Omental fat pad (tissue), 4 donors: ENCODE data around the gene NFIX. TPM values are rescaled to one million over a fixed set of nuclear protein-coding genes. Genes with fewer than 3 reads are reported as not detected.

ENCODE experiments used
- ATAC-seq: fragments of 150-250 bp; one replicate; pipeline ENCODE4 v1.9.1; 2016; ENCODE audit warnings: mild to moderate bottlenecking, moderate library complexity; ENCODE audit not compliant: low FRiP score
- DNase-seq: peaks from one replicate; pipeline ENCODE4 v3.0.0-alpha.2; 2019; ENCODE audit warnings: low spot score
- CTCF ChIP-seq, 3 donors: fragments of 450-650 bp; IDR thresholded peaks; one replicate each; pipeline ENCODE4 v1.5.1; 2016 to 2017; ENCODE audit warnings: antibody characterized with exemption in 3 of 3, mild to moderate bottlenecking in 3 of 3, moderate library complexity in 2 of 3
- total RNA-seq, 4 donors: library from RNA; depleted of rRNA; stranded (reverse); fragments of >200 nt; gene quantifications; one replicate each; pipeline ENCODE4 v1.1.0, GENCODE V29; 2016

NFIX gene
- total RNA-seq, 4 donors from 2014 or later = 39.5 to 53.1 (median 43.0) TPM

DNA sequence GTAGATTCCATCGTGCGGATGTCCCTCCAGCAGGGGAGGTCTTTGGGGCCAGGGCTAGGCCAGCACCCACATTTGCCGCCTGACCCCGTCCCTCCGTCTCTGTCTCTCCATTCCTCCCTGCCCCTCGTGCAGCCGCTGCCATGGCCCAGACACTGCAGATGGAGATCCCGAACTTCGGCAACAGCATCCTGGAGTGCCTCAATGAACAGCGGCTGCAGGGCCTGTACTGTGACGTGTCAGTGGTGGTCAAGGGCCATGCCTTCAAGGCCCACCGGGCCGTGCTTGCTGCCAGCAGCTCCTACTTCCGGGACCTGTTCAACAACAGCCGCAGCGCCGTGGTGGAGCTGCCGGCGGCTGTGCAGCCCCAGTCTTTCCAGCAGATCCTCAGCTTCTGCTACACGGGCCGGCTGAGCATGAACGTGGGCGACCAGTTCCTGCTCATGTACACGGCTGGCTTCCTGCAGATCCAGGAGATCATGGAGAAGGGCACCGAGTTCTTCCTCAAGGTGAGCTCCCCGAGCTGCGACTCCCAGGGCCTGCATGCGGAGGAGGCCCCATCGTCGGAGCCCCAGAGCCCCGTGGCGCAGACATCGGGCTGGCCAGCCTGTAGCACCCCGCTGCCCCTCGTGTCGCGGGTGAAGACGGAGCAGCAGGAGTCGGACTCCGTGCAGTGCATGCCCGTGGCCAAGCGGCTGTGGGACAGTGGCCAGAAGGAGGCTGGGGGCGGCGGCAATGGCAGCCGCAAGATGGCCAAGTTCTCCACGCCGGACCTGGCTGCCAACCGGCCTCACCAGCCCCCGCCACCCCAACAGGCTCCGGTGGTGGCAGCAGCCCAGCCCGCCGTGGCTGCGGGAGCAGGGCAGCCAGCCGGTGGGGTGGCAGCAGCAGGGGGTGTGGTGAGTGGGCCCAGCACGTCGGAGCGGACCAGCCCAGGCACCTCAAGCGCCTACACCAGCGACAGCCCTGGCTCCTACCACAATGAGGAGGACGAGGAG is 140.1 kb downstream of the NFIX start:
- no peak for TF ChIP-seq CTCF (IDR thresholded peaks at IDR 0.05)
- ATAC-seq = no peak
- no peak for DNase-seq

DNA sequence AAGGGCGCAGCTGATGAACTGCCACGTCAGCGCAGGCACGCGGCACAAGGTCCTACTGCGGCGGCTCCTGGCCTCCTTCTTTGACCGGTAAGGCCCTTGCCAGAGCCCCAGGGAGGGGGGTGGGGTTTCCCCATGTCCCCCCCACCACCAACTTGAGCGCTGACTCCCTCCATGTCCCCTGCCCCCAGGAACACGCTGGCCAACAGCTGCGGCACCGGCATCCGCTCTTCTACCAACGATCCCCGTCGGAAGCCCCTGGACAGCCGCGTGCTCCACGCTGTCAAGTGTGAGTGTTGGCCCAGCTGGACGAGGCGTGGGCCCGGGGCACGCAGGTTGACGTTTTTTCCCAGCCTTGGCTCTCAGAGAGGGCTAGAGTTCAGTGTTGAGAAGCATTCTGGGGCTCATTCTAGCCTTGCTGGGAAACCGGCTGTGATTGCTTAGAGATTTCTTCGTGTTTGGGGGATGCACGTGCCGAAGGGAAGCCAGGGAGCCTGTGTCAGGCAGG is 142.1 kb downstream of the NFIX start:
- no peak for DNase-seq
- TF ChIP-seq CTCF (IDR thresholded peaks at IDR 0.05) = no peak
- no peak for ATAC-seq

DNA sequence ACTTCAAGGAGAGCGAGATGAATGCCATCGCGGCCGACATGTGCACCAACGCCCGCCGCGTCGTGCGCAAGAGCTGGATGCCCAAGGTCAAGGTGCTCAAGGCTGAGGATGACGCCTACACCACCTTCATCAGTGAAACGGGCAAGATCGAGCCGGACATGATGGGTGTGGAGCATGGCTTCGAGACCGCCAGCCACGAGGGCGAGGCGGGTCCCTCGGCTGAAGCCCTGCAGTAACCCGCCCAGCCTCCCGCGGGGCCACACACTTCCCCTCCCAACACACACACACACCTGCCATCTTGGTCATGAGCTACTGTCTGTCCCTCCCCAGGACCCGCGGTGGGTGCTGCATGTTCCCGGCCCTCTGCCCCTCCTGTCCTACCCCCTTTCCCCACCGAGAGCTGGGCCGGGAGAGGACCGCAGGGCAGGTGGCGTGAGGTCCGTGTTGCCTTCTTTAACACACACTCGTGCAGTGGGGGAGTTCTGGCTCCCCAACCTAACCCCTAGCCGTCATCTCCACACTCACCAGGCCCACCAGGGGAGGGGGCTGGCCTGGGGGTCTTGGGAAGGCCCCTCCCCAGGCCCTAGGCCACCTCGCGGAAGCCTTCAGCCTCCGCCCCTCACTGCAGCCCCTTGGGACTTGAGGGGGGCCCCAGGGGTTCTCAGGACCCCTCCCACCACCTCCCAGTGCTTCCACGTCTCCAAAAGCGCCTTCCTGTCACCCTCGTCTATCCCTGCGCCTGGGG is 143.1 kb downstream of the NFIX start:
- TF ChIP-seq CTCF (IDR thresholded peaks at IDR 0.05) = no peak
- DNase-seq = no peak
- no peak for ATAC-seq

GRCh38 chr19:13138916-13139198 is 143.6 kb downstream of the NFIX start:
- no peak for DNase-seq
- no peak for TF ChIP-seq CTCF (IDR thresholded peaks at IDR 0.05)
- ATAC-seq = no peak

DNA sequence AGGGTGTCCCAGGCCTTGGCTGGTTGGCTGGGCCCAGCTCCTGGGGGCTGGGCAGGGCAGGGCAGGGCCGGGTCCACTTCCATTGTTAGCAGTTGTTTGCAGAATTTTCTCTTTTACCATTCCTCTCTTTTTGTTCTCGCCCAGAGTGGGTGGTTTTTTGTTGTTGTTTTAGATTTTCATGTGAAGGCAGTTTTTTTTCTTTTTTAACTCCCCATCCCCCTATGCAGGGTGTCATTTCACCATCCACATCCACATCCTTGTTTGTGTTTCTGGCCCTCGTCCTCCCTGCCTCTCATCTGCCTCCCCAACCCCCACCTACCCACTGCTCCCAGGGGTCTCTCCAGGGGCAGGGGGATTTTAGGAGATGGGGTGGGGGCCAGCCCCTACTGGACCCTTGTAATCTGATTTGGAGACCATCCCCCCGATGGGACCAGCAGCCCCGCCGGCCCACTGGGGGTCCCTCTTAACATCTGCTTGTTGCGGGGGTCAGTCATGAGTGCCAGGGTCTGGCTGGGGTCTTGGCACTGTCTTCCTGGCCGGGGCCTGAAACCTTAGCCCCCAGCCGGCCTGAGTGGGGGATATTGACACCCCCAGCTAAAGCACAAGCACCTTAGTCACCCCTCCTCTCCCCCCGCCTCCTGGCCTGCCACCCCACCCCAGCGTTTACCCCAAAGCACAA is 144.5 kb downstream of the NFIX start:
- no peak for TF ChIP-seq CTCF (IDR thresholded peaks at IDR 0.05)
- no peak for ATAC-seq

DNA sequence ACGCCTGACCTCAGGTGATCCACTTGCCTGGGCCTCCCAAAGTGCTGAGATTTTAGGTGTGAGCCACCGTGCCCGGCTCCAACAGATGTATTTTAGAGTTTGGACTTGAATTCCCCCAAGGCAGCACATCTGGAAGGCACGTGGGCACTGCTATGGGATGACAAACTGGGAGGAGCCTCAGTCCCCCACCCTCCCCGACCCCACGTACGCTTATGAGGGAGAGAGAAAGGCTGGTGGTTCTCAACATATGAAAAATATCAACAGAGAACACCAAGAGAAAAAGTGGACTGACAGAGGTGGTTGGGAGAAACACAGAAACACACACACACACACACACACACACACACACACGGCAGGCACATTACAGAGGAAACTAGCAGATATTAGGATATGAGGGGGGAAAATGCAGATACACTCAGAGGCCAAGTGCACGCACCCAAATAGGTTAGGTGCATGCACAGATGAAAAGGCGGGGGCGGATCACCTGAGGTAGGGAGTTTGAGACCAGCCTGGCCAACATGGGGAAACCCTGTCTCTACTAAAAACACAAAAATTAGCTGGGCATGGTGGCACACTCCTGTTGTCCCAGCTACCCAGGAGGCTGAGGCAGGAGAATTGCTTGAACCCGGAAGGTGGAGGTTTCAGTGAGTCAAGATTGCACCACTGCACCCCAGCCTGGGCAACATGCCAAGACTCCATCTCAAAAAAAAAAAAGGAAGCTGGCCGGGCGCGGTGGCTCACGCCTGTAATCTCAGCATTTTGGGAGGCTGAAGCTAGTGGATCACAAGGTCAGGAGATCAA is 151.7 kb downstream of the NFIX start:
- peak; percentile 55 for DNase-seq
- ATAC-seq = no peak
- no peak for TF ChIP-seq CTCF (IDR thresholded peaks at IDR 0.05)

More for the DNA sequence above, 144.5 kb downstream of the NFIX start:
- no peak for DNase-seq
